ENCODE results near the gene XRN2.

The XRN2 gene

DNA sequence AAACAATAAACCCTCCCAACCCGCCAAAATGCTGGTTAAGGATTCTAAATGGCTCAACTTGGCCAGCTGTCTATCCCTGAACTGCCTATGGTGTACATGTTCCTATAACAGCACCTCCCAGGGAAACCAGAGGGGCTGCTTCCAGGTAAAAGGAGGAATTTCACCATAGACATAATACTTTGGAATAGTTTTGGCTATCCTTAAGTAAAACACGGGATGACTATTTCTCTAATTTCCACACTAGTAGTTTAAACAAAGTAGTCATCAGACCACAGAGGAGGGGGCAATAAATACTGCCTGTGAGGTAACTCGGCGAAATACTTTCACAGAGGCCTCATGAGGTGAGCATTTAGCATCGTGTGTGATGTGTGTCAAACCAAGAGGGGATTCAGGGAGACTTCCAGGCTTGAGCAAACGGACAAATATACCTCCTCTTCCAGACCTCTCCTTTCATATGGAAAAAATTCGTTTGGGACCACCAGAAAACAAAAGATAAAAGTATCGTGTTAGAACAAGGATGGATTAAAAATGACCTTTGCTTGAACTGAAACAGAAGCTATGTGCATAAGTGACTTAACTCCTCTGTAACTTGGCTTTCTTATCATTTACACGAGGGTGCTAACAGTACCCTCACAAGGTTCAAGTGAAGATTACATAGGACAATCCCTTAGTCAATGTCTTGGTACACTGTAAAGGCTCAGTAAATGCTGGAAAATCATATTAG lies 1.0 kb upstream of the XRN2 start:
- DNase-seq = no peak

DNA sequence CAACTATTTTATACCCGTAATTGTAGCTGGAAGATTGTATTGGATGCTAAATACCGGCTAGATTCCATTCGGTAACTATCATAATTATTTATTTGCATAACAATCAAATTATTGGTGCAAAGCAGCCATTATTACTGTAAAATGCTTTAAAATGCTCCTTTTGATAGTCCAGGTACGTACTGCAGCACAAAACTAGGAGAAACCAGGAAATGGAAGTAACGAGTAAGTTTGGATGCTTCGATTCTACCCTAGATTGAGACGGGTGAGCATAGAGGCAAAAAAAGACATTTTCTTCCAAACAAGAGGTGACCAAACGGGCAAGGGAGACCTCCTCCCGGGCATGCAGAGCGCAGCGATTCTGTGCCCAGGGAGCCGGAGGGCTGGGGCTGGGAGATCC lies 469 bp upstream of the XRN2 start:
- DNase-seq = no peak

DNA sequence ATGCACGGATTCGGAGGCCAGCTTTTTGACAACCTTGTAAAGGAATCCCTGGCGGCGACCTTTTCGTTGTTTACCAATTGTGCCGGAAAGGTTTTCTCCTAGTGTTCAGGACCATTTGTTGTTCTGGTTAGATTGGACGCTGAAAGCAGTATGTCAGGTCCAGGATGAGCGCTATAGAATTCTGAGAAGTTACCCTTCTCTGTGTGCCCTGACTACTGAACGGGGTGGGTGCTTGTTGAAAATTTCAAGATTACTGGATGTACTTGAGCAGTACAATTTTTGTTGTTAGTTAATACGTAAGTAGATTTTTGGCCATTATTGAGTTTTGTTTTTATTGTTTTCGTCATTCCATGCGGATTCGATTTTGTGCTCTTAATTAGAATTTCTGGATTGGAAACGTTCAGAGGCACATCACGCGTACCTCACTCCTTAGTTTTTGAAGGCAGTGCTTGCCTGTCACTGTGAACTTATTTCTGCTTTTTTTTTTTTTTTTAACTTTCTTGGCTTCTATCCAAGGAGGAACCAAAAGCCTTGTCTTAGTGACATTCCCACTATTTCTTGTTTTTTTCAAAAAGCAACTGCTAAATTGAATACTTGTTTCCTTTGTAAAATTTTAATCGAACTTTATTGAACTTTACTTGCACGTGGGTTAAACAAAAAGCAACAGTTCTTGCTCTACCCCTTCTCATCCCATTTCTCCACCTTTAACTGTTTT lies 898 bp downstream of the XRN2 start:
- DNase-seq = no peak

DNA sequence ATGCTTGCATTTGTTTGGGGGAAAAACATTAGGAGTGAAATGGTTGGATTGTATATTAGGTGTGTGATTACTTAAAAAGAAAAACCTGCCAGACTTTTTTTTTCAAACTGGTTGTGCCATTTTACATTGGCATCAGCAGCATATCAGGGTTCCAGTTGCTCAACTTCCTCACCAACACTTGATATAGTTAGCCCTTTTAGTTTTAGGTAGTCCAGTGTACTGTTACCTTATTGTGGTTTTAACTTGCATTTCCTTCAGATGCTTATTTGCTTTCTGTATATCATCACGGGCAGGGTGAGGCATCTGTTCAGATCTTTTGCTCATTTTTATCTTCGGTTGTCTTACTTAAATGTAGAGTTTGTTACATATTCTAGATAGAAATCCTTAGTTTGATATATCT lies 5.2 kb downstream of the XRN2 start:
- no peak for DNase-seq

DNA sequence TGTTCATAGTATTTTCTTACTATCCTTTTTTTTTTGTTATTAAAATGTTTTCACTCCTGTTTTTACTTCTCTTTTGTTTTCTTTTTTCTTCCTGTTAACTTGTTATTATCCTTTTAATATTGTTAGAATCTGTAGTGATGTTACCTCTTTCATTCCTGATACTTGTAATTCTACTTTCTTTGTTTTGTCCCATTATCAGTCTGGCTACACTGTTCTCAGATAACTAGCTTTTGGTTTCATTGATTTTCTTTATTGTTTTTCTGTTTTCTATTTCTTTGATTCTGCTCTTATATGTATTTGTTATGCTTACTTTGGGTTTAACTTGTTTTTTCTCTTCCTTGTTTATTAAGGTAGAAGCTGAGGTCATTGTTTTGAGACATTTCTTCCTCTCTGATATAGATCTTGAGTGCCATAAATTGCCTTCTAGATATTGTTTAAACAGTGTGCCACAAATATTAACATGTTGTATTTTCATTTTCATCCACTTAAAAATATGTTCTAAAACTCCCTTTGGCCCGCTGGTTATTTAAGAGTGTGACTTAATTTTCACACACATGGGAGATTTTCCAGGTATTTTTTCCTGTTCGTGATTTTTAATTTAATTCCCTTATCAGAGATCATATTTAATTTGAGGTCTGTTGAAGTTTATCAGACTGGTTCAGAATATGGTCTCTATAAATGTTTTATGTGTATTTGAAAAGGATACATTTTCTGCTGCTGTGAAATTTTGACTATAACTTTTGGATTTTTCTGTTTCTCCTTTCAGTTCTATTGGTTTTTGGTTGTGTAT lies 6.7 kb downstream of the XRN2 start:
- DNase-seq = no peak

DNA sequence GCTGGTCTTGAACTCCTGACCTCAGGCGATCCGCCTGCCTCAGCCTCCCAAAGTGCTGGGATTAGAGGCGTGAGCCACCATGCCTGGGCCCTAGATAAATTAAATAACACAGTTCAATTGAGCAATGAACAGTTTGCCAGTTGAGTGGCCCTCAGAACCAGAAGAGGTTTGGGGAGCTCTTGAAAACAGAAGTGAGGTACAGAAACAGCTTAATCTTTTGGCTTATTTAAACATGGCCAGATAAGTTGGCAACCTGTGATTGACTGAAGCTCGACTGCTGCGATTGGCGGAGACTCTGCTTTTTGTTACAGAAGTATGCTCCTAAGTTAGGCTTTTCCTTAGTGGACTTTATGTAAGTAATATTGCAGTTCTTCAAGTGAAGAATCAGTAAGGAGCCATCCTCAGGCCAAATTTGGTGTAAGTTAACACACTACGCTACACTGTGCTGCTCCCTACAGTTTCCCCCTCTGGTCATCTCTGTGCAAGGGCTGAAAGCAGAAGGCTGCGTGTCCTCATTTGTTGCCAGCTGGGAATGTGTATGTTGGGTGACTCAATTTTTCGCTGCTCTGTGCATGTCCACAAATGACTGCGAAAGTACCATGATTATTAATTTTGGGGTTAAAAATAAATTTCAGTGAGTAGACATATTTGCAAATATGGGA lies 9.8 kb downstream of the XRN2 start:
- no peak for DNase-seq

DNA sequence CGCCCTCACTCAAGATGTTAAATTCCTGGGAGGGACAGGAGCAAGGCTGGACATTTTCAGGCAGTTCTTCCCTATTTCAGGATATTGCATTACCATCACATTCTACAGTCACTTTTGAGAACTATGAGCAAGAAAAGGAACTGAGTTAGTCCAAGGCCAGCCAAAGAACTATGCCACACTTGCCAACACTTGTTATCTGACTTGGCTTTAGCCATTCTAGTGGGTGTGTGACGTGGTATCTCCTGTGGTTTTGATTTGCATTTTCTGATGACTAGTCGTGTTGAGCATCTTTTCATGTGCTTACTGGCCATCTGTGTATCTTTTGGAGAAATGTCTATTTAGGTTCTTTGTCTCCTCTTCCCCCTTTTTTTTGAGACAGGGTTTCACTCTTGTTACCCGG lies 12.0 kb downstream of the XRN2 start:
- DNase-seq = no peak

DNA sequence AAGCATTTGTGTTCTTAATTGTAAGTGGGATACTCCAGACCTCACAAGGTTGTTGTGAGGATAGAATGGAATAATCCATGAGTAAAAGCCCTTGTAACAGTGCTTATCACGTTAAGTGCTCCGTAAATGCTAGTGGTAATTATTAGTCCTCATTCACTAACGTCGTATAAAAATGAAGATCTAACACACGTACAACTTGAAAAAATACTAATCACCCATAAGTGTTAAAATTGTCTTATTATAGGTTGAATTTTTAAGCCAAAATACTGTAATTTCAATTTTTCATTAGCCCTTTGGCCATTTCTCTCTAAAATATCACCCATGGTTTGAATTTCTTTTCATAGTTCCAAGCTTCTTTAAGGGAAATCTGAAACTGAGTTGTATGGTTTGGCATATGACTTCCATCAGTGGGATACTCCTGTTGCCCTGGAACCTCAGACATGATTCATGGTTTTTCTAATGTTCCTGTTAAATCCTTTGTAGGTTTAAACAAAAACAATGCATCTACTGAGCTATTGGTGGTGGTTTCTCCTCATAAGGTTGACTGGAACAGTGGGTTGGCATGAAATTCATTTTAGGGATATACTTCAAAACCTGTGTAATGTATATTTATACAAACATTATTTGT lies 19.1 kb downstream of the XRN2 start:
- no peak for DNase-seq

DNA sequence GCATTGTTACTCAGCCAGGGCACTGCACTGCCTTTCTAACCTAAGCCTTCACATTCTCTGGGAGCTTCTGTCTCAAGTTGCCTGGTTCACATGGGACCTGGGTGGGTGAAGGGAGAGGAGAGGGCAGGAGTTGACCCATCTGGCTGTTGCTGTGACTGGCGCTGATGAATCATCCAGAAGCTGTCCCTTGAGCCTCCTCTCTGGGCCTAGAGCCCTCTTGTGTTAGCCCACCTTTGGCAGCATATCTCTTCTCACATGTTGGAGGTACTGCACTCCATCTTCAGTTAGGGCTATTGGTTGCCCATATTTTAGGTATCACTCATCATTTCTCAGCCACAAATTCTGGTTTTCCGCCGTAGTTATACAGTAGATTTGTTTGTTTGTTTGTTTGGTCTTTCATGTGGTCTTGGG lies 19.8 kb downstream of the XRN2 start:
- no peak for DNase-seq

DNA sequence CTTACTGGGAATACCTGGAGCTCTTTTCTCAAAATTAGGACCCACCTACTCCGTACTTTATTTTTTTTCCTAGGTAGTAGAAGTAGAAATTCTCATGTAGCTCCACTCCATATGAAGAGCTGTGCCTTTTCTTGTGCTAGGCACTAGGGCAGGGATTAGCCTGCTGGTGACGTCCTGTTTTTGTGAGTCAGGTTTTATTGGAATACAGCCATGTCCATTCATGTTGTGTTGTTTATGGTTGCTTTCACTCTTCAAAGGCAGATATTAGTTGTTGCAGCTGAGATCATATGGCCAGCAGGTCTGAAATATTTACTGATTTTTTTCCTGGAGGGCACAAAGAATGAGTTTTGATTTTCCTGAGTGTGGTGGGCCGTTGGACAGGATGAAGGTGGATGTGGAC lies 20.5 kb downstream of the XRN2 start:
- no peak for DNase-seq

DNA sequence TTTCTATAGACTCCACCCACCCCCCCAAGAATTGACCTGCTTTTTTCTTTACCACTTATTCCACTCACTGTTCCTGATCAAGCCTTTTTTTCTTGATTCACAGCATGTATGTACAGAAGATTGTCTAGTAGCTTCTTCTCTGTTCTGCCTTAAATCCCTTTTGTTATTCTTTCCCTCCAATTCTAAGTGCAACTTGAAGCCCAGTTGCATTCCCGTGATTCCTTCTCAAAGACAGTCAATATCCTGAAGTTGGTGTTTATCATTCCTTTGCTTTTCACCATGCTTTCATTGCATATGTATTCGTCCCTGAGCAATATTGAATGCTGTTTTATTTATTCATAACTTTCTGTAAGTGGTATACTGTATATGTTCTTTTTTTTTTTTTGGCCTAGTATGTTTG lies 21.0 kb downstream of the XRN2 start:
- no peak for DNase-seq

DNA sequence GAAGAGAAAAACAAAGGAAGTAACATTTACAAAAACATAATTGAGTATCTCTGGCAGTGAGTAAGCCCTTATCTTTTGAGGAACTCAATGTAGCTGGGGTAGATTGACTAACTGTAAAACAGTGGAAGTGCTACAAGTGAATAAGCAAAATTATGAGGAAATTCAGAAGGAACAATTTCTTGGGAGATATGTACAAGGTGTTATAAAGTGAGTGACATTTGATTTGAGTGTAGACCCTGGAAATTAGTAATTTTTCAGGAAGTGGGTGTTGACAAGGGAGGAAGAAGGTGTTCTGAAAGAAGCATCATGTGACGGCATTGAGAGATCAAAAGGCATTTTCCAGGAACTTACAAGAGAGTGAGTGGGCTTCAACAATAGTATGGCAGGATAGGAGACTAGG lies 22.2 kb downstream of the XRN2 start:
- no peak for DNase-seq

DNA sequence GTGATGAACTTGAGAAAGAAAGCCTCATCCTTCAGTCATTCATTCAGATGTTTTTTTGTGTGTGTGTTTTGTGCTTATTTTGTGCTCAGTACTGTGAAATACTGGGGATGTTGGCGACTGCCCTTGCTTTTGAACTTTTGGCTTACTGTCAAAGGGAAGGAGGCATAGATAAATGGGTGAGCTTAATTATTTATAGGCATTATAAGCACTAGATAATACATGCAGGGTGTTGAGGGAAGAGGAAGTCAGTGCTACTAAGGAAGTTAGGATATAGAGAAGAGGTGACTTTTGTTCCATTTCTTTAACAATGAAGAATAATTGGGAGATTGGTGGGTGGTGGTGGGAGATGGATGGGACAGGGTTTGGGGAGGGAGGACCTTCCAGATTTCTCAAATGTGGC lies 23.6 kb downstream of the XRN2 start:
- DNase-seq = no peak

DNA sequence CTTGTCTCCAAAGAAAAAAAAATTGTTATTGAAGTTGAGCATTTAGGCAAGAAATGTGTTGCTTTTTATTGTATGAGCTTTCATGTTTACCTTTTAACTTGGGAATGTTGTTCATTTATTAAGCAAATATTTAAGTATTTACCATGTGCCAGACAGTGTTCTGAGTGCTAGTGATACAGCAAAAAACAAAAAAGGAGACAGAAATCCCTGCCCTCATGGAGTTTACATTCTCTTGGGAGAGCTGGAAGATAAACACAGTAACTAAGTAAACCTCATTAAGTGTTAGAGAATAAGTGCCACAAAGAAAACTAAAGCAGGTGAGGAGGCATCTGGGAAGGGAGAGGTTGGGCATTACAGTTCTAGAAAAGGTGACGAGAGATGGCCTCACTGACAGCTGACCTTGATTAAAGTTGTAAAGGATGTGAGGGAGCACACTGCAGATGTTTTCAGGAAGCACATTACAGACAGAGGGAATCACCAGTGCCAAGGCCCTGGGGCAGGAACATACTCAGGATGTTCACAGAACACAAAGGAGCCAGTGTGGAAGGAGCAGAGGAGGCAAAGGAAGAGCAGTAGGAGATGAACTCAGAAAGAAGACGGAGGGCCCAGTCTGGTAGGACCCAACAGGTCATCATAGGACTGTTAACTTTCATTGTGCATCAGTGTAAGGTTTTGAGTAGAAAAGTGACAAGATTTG lies 33.5 kb downstream of the XRN2 start:
- no peak for DNase-seq

DNA sequence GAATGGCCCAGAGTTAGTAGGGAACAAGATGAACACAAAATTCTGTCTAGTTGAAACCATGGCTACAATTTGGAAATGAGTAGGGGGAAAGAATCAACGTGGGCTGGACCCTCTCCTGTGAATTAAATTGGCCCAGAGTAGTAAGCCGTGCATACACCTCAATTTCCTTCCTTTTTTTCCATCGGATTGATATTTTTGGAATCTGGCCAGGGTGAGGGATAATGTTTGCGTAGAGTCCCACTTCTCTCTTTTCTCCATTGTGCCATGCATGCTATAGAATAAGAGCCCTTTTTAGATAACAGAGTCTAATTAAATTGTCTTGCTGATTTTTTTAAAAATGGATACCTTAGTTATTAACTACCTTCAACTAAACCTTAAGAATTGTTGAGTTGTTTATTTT lies 35.2 kb downstream of the XRN2 start:
- DNase-seq = no peak

DNA sequence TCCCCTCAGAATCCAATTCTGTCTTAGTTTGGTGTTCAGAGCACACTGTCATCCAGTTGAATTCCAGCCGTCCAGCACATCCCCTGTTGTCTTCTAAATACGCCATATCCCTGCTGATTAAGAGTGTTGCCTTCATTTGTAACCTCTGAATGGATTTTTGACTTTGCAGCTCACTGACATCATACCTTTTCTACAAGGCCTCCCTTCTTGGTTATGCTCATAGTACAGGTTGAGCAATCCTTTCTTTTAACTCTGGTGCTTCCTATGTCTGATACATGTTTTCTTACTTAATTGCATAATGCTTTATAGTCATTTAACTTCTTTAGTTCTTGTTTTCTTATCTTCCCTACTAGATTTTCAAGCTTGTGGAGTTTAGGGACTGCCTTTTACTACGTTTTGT lies 36.4 kb downstream of the XRN2 start:
- no peak for DNase-seq

DNA sequence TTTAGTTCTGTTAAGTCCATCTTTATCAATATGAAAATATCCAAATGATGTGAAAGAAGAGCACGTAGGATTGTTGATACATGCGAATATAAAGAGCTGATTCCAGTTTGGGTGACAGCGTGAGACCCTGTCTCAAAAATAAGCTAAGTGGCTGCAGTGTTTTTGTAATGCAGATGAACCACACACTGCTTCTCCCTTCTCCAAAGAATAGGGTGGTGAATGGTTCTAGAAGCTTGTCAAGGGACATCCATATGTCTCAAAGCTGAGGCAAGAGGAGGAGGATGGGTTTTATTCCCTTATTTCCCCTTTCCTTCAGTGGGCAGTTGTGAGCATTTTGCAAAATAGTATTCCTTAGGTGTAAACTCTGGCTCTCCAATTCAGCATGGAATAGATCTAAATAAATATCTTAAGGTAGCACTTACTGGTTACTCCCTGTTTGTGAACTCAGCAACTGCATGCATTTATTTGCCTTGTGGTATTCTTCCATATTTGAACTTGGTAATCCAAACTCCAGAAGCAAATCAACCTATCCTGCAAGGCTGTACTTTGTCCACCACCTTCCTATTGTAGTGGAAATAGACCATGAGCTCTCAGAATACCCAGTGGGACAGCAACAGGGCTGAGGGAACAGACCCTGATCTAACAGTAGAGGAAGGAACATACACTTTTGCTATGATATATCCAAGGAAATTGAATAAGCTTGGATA lies 38.0 kb downstream of the XRN2 start:
- no peak for DNase-seq

DNA sequence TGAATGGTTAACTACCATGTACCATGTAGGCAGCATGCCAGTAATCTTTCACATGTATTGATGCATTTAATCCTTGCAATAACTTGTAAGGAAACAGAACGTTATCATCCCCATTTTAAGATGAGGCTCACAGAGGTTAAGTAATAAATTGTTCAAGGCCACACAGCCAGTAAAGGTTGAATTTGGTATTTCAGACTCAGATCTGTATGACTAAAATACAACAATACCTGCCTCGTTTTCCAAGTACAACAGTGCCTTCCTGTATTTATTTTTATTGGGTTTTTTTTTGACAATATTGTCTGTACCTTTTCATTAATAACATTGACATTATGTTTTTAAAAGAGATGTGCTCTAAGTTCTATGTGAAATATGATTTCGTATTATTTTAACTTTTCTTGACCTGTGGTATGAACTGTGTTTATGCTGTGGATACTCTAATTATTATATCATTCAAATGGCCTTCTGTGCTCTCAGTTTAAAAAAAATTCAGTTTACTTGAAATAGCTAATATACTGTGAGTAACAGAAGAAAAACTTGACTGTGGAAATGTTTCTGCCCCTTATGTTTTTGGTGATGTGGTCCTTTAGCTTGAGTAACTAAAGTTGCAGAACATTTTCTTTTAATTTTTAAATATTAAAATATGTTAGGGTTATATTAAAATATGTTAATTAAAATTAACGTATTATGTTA lies 39.7 kb downstream of the XRN2 start:
- no peak for DNase-seq

DNA sequence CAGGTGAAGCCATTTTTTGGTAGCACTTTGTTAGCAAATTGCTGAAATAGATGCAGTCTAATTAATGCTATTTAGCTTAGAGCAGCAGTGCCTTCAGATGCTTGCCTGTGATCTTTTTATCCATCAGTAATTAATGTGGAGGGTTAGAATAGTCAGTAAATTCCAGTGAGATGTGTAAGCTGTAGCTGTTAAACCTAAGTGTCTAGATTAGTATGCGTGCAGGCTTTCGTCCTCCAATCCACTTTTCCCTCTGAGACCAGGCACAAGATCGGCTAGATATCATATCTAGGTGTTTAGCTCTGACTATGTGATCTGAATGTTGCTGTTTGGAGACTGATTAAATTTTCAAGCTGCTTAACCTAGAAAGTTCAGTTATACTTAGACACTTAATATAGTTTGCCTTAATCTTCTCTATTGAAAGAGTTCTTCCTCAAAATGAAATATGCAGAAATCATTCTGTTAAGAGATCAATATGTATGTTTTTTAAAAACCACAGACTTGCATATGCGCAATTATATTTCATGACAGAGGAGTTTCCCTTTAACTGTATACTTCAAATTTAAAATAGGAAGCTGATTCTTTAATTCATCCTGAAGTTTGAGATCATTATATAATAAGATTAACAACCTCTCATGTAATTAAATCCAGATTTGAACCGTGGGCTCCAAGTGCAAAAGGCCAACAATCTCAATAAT lies 41.2 kb downstream of the XRN2 start:
- DNase-seq = no peak

DNA sequence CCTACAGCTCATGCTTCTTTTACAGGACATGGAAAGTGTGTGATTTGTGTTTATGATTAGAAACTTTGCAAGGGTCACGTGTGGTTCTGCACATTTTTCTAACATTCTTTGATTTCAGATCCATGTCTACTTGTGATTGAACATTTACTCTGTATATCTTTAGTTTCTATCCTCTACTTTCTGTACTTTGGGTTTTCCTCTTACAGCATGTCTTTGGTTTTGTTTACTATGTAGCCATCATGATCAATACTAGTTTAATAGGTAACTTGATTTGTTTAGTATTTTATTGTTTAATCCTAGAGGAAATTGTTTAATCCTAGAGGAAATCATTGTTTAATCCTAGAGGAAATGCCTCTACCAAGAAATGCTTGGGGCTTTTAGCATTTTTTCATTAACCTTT lies 41.8 kb downstream of the XRN2 start:
- no peak for DNase-seq

All from activated effector memory CD4-positive, alpha-beta T cell treated with Interleukin-2 at 50 U/mL for 16 hours (primary cell).